Smooth muscle cell (in vitro differentiated cells): ENCODE results near the gene ACP7. TPM values are rescaled to one million over a fixed set of nuclear protein-coding genes. Genes with fewer than 3 reads are reported as not detected.

Experiments
- DNase-seq: peaks from one replicate; lab custom pipeline; 2025; ENCODE audit not compliant: unreplicated experiment; lab: John Stamatoyannopoulos, UW
- H2AFZ ChIP-seq: fragments of 200-600 bp; sonication (generic); 2 replicates; pipeline ENCODE4 v1.6.0; 2016; ENCODE audit warnings: antibody characterized with exemption, low read depth, mild to moderate bottlenecking
- H3F3A ChIP-seq: fragments of 200-600 bp; sonication (generic); 2 replicates; pipeline ENCODE4 v1.6.0; 2017; ENCODE audit warnings: antibody characterized with exemption, low read depth
- H3K27ac ChIP-seq: fragments of 200-600 bp; sonication (generic); 2 replicates; pipeline ENCODE4 v1.5.1; 2016; ENCODE audit warnings: low read depth, mild to moderate bottlenecking
- H3K27me3 ChIP-seq: fragments of 200-600 bp; sonication (generic); 2 replicates; pipeline ENCODE4 v1.6.1; 2016; ENCODE audit warnings: low read depth, mild to moderate bottlenecking
- H3K36me3 ChIP-seq: fragments of 200-600 bp; sonication (generic); 2 replicates; pipeline ENCODE4 v1.5.1; 2016; ENCODE audit warnings: low read depth
- H3K4me1 ChIP-seq: fragments of 200-600 bp; sonication (generic); 2 replicates; pipeline ENCODE4 v1.5.1; 2016; ENCODE audit warnings: low read depth
- H3K4me2 ChIP-seq: fragments of 200-600 bp; sonication (generic); 2 replicates; pipeline ENCODE4 v1.6.0; 2016; ENCODE audit warnings: mild to moderate bottlenecking
- H3K4me3 ChIP-seq: fragments of 200-600 bp; sonication (generic); 2 replicates; pipeline ENCODE4 v1.5.1; 2016; ENCODE audit warnings: mild to moderate bottlenecking
- H3K79me2 ChIP-seq: fragments of 200-600 bp; sonication (generic); 2 replicates; pipeline ENCODE4 v1.6.0; 2016; ENCODE audit warnings: low read depth, mild to moderate bottlenecking
- H3K9ac ChIP-seq: fragments of 200-600 bp; sonication (generic); 2 replicates; pipeline ENCODE4 v1.6.0; 2016; ENCODE audit warnings: low read depth
- H3K9me3 ChIP-seq: fragments of 200-600 bp; sonication (generic); replicated peaks from 2 replicates; pipeline ENCODE4 v1.5.1; 2016; ENCODE audit warnings: low read depth
- H4K20me1 ChIP-seq: fragments of 200-600 bp; sonication (generic); 2 replicates; pipeline ENCODE4 v1.6.0; 2016; ENCODE audit warnings: low read depth
- CTCF ChIP-seq: fragments of 200-600 bp; sonication (generic); IDR thresholded peaks from 2 replicates; pipeline ENCODE4 v1.5.1; 2017; ENCODE audit warnings: borderline replicate concordance, mild to moderate bottlenecking, antibody characterized with exemption; ENCODE audit not compliant: insufficient read depth, poor library complexity, severe bottlenecking
- WGBS: methylation state at CpG from one replicate; pipeline ENCODE4 v1.1.7; 2016; ENCODE audit warnings: low lambda C conversion rate; 5-methylcytosine and 5-hydroxymethylcytosine counted together
- polyA plus RNA-seq: library from polyadenylated mRNA; unstranded; fragments of >200 nt; fragmentation: Nextera tagmentation; extraction: Ambion mirVana; gene quantifications from 2 replicates; pipeline ENCODE4 v1.2.1, GENCODE V29; 2016
- total RNA-seq: library from RNA; depleted of rRNA; stranded (reverse); fragments of >200 nt; gene quantifications from 2 replicates; pipeline ENCODE4 v1.2.3, GENCODE V29; 2014

Gene ACP7
- total and polyA plus RNA-seq, 2 experiments from 2014 or later = 2.2 TPM; not detected in 1

- 1% methylated on average over 37 of the region's 64 CpGs for WGBS
- Histone ChIP-seq H3K4me1 (peaks cover 2% of the 10 kb centered on the region), H2AFZ (peak within 1 kb of the TSS; percentile 89), H3K4me2 (peak within 1 kb of the TSS; percentile 97), H3K27me3 (no peaks in the 10 kb centered on the region), H3K36me3 (no peaks in the 10 kb centered on the region), H3K9me3 (no peaks in the 10 kb centered on the region), H3F3A (no peaks in the 10 kb centered on the region), H4K20me1 (peaks cover 44% of the 10 kb centered on the region), H3K9ac (peak within 1 kb of the TSS; percentile 88), H3K79me2 (peaks cover 51% of the 10 kb centered on the region), H3K4me3 (peak within 1 kb of the TSS; percentile 94), H3K27ac (no peak within 1 kb of the TSS)
- DNase-seq = peak; percentile 87
- TF ChIP-seq CTCF = no peak
Observed at GRCh38 chr19:39125554-39126311, 41.6 kb downstream of the ACP7 start, which contains the start of gene PAK4. Gene PAK4 (plus strand): TSS chr19:39125786. CDS start chr19:39169554, 43,768 bp downstream.

- no peak overlapping the region for H2AFZ ChIP-seq
- H4K20me1 ChIP-seq = peaks cover 52% of the 10 kb centered on the region
- H3K4me3 ChIP-seq = peak overlapping the region; percentile 94
- peak overlapping the region; percentile 88 for H3K9ac ChIP-seq
- no peaks in the 10 kb centered on the region for H3F3A ChIP-seq
- H3K27ac ChIP-seq = no peak overlapping the region
- H3K4me2 ChIP-seq = peak overlapping the region; percentile 97
- H3K27me3 ChIP-seq = no peaks in the 10 kb centered on the region
- H3K9me3 ChIP-seq = no peaks in the 10 kb centered on the region
- no peak for TF ChIP-seq CTCF
- no peak for DNase-seq
- H3K79me2 ChIP-seq = peaks cover 58% of the 10 kb centered on the region
- H3K36me3 ChIP-seq = no peaks in the 10 kb centered on the region
- peaks cover 2% of the 10 kb centered on the region for H3K4me1 ChIP-seq
- 23% methylated on average over 23 of the region's 27 CpGs for WGBS
Observed at GRCh38 chr19:39126312-39127187, 42.4 kb downstream of the ACP7 start.

- H3K4me1 ChIP-seq = peaks cover 5% of the 10 kb centered on the region
- no peak overlapping the region for H3K27ac ChIP-seq
- no peaks in the 10 kb centered on the region for H3F3A ChIP-seq
- H2AFZ ChIP-seq = no peak overlapping the region
- no peak overlapping the region for H3K9ac ChIP-seq
- H4K20me1 ChIP-seq = peaks cover 66% of the 10 kb centered on the region
- 82% methylated on average over 9 of the region's 9 CpGs for WGBS
- H3K4me2 ChIP-seq = no peak overlapping the region
- no peaks in the 10 kb centered on the region for H3K9me3 ChIP-seq
- H3K79me2 ChIP-seq = peaks cover 72% of the 10 kb centered on the region
- no peak for DNase-seq
- no peak overlapping the region for H3K4me3 ChIP-seq
- no peaks in the 10 kb centered on the region for H3K27me3 ChIP-seq
- no peak for TF ChIP-seq CTCF
- H3K36me3 ChIP-seq = no peaks in the 10 kb centered on the region
Observed at GRCh38 chr19:39127812-39128515, 43.8 kb downstream of the ACP7 start.
